T-cell (primary cell): Measurements from ENCODE around the gene CDK6. TPM values are rescaled to one million over a fixed set of nuclear protein-coding genes. Genes with fewer than 3 reads are reported as not detected.
"Not testable (repeated sequence)": the region's sequence is repeated elsewhere in the genome, so short reads cannot be mapped to it uniquely, and the experiment has no call there.

Source experiments
- ATAC-seq, 4 experiments: fragments of 200-7000 bp in 3 of 4; fragments of 150-1000 bp in 1 of 4; cut with Tn5 transposase; replicated peaks in 1 of 4; 1 replicate in 3 of 4; 2 replicates in 1 of 4; pipeline ENCODE4 v1.10.0; 2021; ENCODE audit warnings: moderate library complexity in 3 of 4, mild to moderate bottlenecking in 2 of 4, moderate number of reproducible peaks in 1 of 4
- CTCF ChIA-PET, 2 donors: fragments of 300-600 bp; sonication (Branson Sonifier 250); formaldehyde crosslinking; loops; one replicate each; lab custom pipeline; 2022; ENCODE audit warnings: antibody characterized with exemption in 2 of 2; lab: Charles Lee
- POLR2A ChIA-PET, 2 donors: fragments of 300-600 bp; sonication (Branson Sonifier 250); formaldehyde crosslinking; loops; one replicate each; lab custom pipeline; 2022; ENCODE audit warnings: antibody characterized with exemption in 2 of 2; lab: Charles Lee
- DNase-seq, 35 experiments: peaks; one replicate each; pipeline versions ENCODE4 v3.0.0 to v3.0.0-alpha.2; 2013 to 2023
- H3K27ac ChIP-seq: one replicate; pipeline ENCODE4 v1.5.1; 2013; ENCODE audit warnings: low read length
- H3K27me3 ChIP-seq, 2 experiments: replicated peaks in 1 of 2; 1 replicate in 1 of 2; 2 replicates in 1 of 2; pipeline versions ENCODE4 v1.6.1 to v1.7.0; 2013; ENCODE audit warnings: low read length in 1 of 2, mixed read lengths in 1 of 2; ENCODE audit not compliant: control insufficient read depth in 2 of 2, insufficient read depth in 2 of 2; ENCODE audit errors: extremely low read depth in 1 of 2
- H3K36me3 ChIP-seq, 2 donors: 1 replicate in 1 of 2; 2 replicates in 1 of 2; pipeline versions ENCODE4 v1.6.1 to v1.7.0; 2013; ENCODE audit warnings: low read length in 1 of 2; ENCODE audit not compliant: control insufficient read depth in 2 of 2, insufficient read depth in 1 of 2; ENCODE audit errors: extremely low read depth in 1 of 2
- H3K4me1 ChIP-seq, 2 experiments: 1 replicate in 1 of 2; 2 replicates in 1 of 2; pipeline versions ENCODE4 v1.6.1 to v1.7.0; 2013; ENCODE audit warnings: low read length in 2 of 2, mixed read lengths in 1 of 2; ENCODE audit not compliant: insufficient read depth in 2 of 2, control insufficient read depth in 1 of 2; ENCODE audit errors: extremely low read depth in 1 of 2
- H3K4me3 ChIP-seq, 2 donors: 1 replicate in 1 of 2; 2 replicates in 1 of 2; pipeline versions ENCODE4 v1.5.1 to v1.7.0; 2013; ENCODE audit warnings: mild to moderate bottlenecking in 2 of 2, low read length in 1 of 2, moderate library complexity in 1 of 2; ENCODE audit not compliant: control insufficient read depth in 1 of 2; ENCODE audit errors: extremely low read depth in 1 of 2
- H3K9me3 ChIP-seq: 2 replicates; pipeline ENCODE4 v1.7.0; 2013
- H3K27ac Mint-ChIP-seq, 2 donors: one replicate each; pipeline ENCODE4 v1.8.0; 2020 to 2021; ENCODE audit warnings: mild to moderate bottlenecking in 2 of 2, mixed read lengths in 2 of 2
- H3K27me3 Mint-ChIP-seq, 2 donors: one replicate each; pipeline ENCODE4 v1.8.0; 2021 to 2022; ENCODE audit warnings: mixed read lengths in 2 of 2
- H3K36me3 Mint-ChIP-seq: one replicate; pipeline ENCODE4 v1.8.0; 2021; ENCODE audit warnings: mixed read lengths
- H3K4me1 Mint-ChIP-seq, 3 donors: one replicate each; pipeline ENCODE4 v1.8.0; 2020 to 2022; ENCODE audit warnings: mixed read lengths in 3 of 3, mild to moderate bottlenecking in 1 of 3
- H3K4me3 Mint-ChIP-seq, 3 donors: one replicate each; pipeline ENCODE4 v1.8.0; 2020 to 2022; ENCODE audit warnings: mild to moderate bottlenecking in 3 of 3, mixed read lengths in 3 of 3, moderate library complexity in 3 of 3
- H3K9me3 Mint-ChIP-seq, 3 donors: one replicate each; pipeline ENCODE4 v1.8.0; 2020 to 2022; ENCODE audit warnings: mixed read lengths in 3 of 3
- WGBS: methylation state at CpG from one replicate; pipeline ENCODE4 v1.1.5; 2013; ENCODE audit warnings: missing lambda C conversion rate; ENCODE audit not compliant: insufficient coverage; 5-methylcytosine and 5-hydroxymethylcytosine counted together
- total RNA-seq, 35 experiments: library from RNA in 6 of 35; stranded (reverse) in 6 of 35; fragments of 120-200 nt in 1 of 35; gene quantifications; one replicate each; pipeline versions ENCODE4 v1.2.1 to v1.2.4 and lab custom pipeline; 2013 to 2026

The CDK6 gene
- total RNA-seq, 5 donors from 2014 or later (not counting 1 experiment from before 2014, with no cell fraction given), result 29.8 to 107 (median 43.9) TPM

DNA sequence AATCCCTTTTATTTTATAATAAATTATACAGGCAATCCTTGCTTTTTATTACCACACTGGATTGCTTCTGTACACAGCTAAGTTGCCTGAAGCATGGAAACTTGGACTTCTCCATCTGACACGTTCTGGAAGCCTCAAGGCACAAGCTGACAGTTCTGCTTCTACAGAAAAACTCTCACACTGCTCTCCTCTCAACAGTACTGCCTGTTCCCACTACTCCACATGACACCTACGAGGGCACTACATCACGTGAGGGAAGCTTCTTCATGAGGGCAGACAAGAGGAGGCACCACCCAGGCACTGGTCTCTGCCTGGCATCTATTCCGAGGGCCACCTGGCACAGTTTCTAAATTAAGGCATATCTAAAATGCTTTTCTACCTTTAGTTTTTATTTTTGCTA lies 229.4 kb downstream of the CDK6 start:
- Mint-ChIP-seq H3K4me3 (no peak overlapping the region), H3K9me3 (no peaks in the 10 kb centered on the region), H3K27me3 (no peaks in the 10 kb centered on the region), H3K27ac (no peak overlapping the region), H3K36me3 (no peaks in the 10 kb centered on the region), H3K4me1 (peaks cover 6 to 9% (median 9%) of the 10 kb centered on the region in 3 donors)
- ATAC-seq (no peak), DNase-seq (no peak)
- Histone ChIP-seq H3K9me3 (no peaks in the 10 kb centered on the region), H3K27me3 (no peaks in the 10 kb centered on the region), H3K4me1 (peaks cover 0 to 2% of the 10 kb centered on the region in 2 experiments), H3K4me3 (no peak overlapping the region), H3K27ac (no peak overlapping the region), H3K36me3 (no peaks in the 10 kb centered on the region)
- 97% methylated on average over 3 of the region's 4 CpGs for WGBS
- POLR2A ChIA-PET, result interaction anchor here in 1 of 2 donors (0.6 kb wide), 1 partner anchor 502 kb away, joined by 5 read pairs; no protein-coding TSS in a partner anchor
- CTCF ChIA-PET, result interaction anchor here (0.7 to 0.8 kb wide), 2 partner anchors 250 to 535 kb away, joined by 3 read pairs; no protein-coding TSS in a partner anchor

DNA sequence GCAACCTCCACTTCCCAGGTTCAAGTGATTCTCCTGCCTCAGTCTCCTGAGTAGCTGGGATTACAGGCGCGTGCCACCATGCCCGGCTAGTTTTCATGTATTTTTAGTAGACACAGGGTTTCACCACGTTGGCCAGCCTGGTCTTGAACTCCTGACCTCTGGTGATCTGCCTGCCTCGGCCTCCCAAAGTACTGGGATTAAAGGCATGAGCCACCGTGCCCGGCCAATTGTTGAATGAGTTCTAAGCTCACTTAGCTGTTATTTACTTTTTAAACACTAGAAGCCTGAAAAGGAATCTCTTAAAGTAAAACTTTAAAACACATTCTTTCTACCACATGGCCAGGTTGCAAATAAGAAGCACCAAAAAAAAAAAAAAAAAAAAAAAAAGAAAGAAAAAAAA lies 231.9 kb downstream of the CDK6 start:
- H3K4me3 Mint-ChIP-seq, H3K36me3 ChIP-seq, H3K36me3 Mint-ChIP-seq, H3K27me3 Mint-ChIP-seq, DNase-seq, H3K27ac ChIP-seq, H3K27ac Mint-ChIP-seq, H3K4me1 Mint-ChIP-seq, ATAC-seq, H3K9me3 ChIP-seq, H3K27me3 ChIP-seq, H3K9me3 Mint-ChIP-seq, H3K4me1 ChIP-seq, H3K4me3 ChIP-seq: not testable (repeated sequence)
- ChIA-PET POLR2A (interaction anchor here (0.5 to 0.6 kb wide), 3 partner anchors 17 to 467 kb away, joined by 4 to 5 read pairs (median 5); no protein-coding TSS in a partner anchor), CTCF (interaction anchor here (0.6 to 1.4 kb wide), 3 partner anchors 74 to 535 kb away, joined by 3 to 5 read pairs (median 4); partner anchors contain the start of genes PEX1 (in 1 of the 2) and RBM48 (in 1 of the 2))
- WGBS, result 95% methylated on average over 6 of the region's 7 CpGs

DNA sequence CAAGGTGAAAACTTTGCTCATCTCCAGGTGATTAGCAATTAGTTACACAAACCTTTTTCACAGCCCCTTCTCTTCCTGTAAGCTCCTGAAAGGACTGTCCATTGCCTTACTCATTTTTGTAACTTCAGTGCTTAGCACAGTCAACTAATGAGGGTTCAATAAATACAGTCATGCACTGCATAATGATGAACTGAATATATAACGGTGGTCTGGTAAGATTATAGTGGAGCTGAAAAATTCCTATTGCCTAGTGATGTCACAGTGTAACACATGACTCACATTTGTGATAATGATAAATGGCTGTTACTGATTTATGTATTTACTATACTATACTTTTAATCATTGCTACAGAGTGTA lies 233.3 kb downstream of the CDK6 start:
- Mint-ChIP-seq H3K36me3 (no peaks in the 10 kb centered on the region), H3K27ac (no peak overlapping the region), H3K4me3 (no peak overlapping the region), H3K27me3 (no peaks in the 10 kb centered on the region), H3K9me3 (no peaks in the 10 kb centered on the region), H3K4me1 (no peaks in the 10 kb centered on the region)
- CTCF ChIA-PET, result interaction anchor here in 1 of 2 donors (0.7 kb wide), 1 partner anchor 30 kb away, joined by 3 read pairs; no protein-coding TSS in a partner anchor
- no peak overlapping the region for H3K4me3 ChIP-seq
- POLR2A ChIA-PET, result no interaction called here
- no peaks in the 10 kb centered on the region for H3K27me3 ChIP-seq
- no peak overlapping the region for H3K27ac ChIP-seq
- DNase-seq (no peak), ATAC-seq (no peak)
- no peaks in the 10 kb centered on the region for H3K4me1 ChIP-seq
- H3K36me3 ChIP-seq, result no peaks in the 10 kb centered on the region
- H3K9me3 ChIP-seq, result no peaks in the 10 kb centered on the region
- no CpG with 5 or more reads among the region's 1 CpG for WGBS

DNA sequence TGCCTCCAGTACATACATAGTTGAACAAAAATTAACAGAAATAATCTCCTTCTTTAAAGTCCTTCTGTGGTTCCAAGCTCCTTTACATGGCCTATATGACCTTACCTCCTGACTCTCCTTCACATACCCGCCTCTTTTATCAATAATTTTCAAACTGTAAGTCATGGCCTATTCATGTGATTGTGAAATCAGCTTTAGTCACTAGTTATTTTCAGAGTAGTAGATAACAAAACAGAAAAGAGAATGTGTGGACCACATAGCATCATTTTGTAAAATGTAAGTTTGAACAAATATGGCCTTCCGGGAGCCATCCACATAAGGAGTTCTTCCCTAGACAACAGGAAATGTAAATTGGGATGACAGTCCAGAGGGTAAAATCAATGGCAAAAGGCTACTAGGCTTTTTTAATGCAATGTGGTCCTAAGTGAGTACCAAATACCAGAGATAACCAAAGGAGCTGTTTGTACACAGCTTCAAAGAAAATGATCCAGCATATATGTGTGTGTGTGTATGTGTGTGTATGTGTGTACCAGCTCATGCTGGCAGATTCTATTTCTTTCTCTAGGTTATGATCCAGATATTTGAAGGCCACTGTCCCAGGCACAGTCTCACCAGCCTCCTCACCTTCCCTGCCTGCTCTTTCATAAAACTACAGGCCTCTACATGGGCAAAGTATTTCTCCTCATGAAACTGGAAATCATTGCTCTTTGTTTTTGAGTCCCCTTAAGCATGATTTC lies 233.9 kb downstream of the CDK6 start:
- no peak for ATAC-seq
- ChIA-PET POLR2A (interaction anchor here in 1 of 2 donors (0.6 kb wide), 1 partner anchor 11 kb away, joined by 3 read pairs; no protein-coding TSS in a partner anchor), CTCF (interaction anchor here (0.7 to 1.8 kb wide), 2 partner anchors 11 to 30 kb away, joined by 3 to 5 read pairs; no protein-coding TSS in a partner anchor)

DNA sequence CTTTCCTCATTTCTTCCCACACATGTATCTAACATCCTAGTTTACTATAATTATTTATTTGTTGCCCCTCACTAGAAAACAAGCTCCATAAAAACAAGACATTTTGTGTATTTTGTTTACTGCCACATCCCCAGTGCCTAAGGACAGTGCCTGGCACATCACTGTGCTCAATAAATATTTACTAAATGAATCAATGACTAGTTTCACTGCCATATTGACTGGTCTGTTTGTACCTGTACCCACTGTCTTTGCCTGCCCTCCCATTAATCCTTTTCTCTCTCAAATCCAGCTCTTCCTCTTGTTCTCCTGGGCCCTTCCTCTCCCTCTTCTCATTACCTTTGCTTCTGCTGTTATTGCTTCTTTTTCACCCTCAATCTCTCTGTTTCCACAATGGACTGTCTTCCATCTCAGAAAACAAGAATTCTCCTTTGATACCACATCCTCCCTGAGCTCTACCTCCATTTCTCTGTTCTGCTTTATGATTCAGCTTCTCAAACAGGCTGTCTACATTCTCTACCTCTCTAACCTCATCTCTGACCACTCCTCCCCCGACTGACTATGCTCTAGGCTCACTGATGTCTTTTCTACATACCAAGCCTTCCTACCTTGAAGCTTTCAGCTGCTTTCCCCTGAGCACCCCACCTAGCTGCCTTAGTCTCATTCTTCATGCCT lies 237.9 kb downstream of the CDK6 start:
- WGBS, result 14% methylated on average over 1 of the region's 1 CpG
- POLR2A ChIA-PET, result interaction anchor here (0.6 kb wide), 2 partner anchors 13 to 14 kb away, joined by 3 to 4 read pairs; no protein-coding TSS in a partner anchor
- no peak overlapping the region for H3K4me3 Mint-ChIP-seq
- Histone ChIP-seq H3K4me3 (no peak overlapping the region), H3K9me3 (no peaks in the 10 kb centered on the region), H3K27ac (no peak overlapping the region), H3K36me3 (no peaks in the 10 kb centered on the region), H3K27me3 (no peaks in the 10 kb centered on the region), H3K4me1 (no peaks in the 10 kb centered on the region)
- peaks cover 0 to 1% of the 10 kb centered on the region in 2 donors for H3K27me3 Mint-ChIP-seq
- no peaks in the 10 kb centered on the region for H3K36me3 Mint-ChIP-seq
- H3K9me3 Mint-ChIP-seq, result no peaks in the 10 kb centered on the region
- H3K27ac Mint-ChIP-seq, result no peak overlapping the region
- H3K4me1 Mint-ChIP-seq, result no peaks in the 10 kb centered on the region
- ATAC-seq (no peak), DNase-seq (no peak)
- CTCF ChIA-PET, result interaction anchor here in 1 of 2 donors (1.2 kb wide), 1 partner anchor 8 kb away, joined by 13 read pairs; the partner anchor contains the start of gene FAM133B

More for the DNA sequence above, 233.9 kb downstream of the CDK6 start:
- Mint-ChIP-seq H3K4me3 (no peak overlapping the region), H3K36me3 (no peaks in the 10 kb centered on the region), H3K27me3 (no peaks in the 10 kb centered on the region), H3K9me3 (no peaks in the 10 kb centered on the region), H3K27ac (no peak overlapping the region), H3K4me1 (no peaks in the 10 kb centered on the region)
- H3K4me3 ChIP-seq, result no peak overlapping the region
- WGBS, result no CpG with 5 or more reads among the region's 2 CpGs
- H3K4me1 ChIP-seq, result no peaks in the 10 kb centered on the region
- no peak overlapping the region for H3K27ac ChIP-seq
- no peaks in the 10 kb centered on the region for H3K9me3 ChIP-seq
- DNase-seq, result no peak
- H3K36me3 ChIP-seq, result no peaks in the 10 kb centered on the region
- H3K27me3 ChIP-seq, result no peaks in the 10 kb centered on the region

DNA sequence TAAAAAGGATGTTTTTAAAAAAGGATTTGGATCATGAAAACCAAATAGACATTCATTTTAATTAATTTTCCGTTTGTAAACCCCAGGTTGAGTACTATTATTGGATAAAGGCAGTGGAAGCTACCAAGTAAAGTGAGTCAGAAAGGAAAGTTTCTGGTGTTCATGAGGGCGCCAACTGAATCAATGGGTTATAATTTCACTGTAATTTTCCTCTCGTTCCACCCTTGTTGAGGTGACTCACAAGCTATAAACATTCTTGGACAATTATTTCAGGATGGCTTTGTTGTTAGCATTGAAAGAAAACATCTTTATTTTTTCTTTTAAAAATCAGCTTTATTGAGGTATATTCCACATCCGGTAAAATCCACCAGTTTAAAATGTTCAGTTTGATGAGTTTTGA lies 241.1 kb downstream of the CDK6 start:
- H3K4me1 ChIP-seq, result peaks cover 2 to 7% of the 10 kb centered on the region in 2 experiments
- no peaks in the 10 kb centered on the region for H3K36me3 ChIP-seq
- Mint-ChIP-seq H3K9me3 (no peaks in the 10 kb centered on the region), H3K27ac (no peak overlapping the region), H3K4me3 (no peak overlapping the region), H3K4me1 (peaks cover 0 to 9% (median 5%) of the 10 kb centered on the region in 3 donors), H3K27me3 (peaks cover 0 to 3% of the 10 kb centered on the region in 2 donors), H3K36me3 (no peaks in the 10 kb centered on the region)
- ChIA-PET POLR2A (interaction anchor here (0.5 to 0.7 kb wide), 3 partner anchors 31 to 147 kb away, joined by 3 to 9 read pairs (median 4); no protein-coding TSS in a partner anchor), CTCF (interaction anchor here in 1 of 2 donors (0.6 to 1.3 kb wide), 4 partner anchors 25 to 724 kb away, joined by 3 to 4 read pairs (median 4); no protein-coding TSS in a partner anchor)
- WGBS, result no CpG with 5 or more reads among the region's 4 CpGs
- no peak for DNase-seq
- no peaks in the 10 kb centered on the region for H3K27me3 ChIP-seq
- no peak overlapping the region for H3K27ac ChIP-seq
- no peaks in the 10 kb centered on the region for H3K9me3 ChIP-seq
- H3K4me3 ChIP-seq, result no peak overlapping the region
- no peak for ATAC-seq
